ENCODE measurements around the gene GPRASP2.
"Not testable (repeated sequence)": the region's sequence is repeated elsewhere in the genome, so short reads cannot be mapped to it uniquely, and the experiment has no call there.

The GPRASP2 gene

GRCh38 chrX:102720237-102721168 lies 8.3 kb downstream of the GPRASP2 start, which contains the start of gene GPRASP3:
TSS of gene GPRASP3 (plus strand) at chrX:102720743. CDS start at chrX:102748996, 28,253 bp downstream.
- TF ChIP-seq GATA1 (IDR thresholded peaks at IDR 0.05; ENCODE audit: low read depth, low read length) (no peak), POLR2A (IDR thresholded peaks at IDR 0.05; ENCODE audit: low read length) (peak; percentile 40)

GRCh38 chrX:102721169-102721506 lies 8.9 kb downstream of the GPRASP2 start:
- not testable (repeated sequence) for DNase-seq

More at GRCh38 chrX:102720237-102721168, 8.3 kb downstream of the GPRASP2 start, which contains the start of gene GPRASP3:
- DNase-seq: peak; percentile 84 to 86

GRCh38 chrX:102723456-102723855 lies 11.2 kb downstream of the GPRASP2 start:
- DNase-seq: no peak
- TF ChIP-seq POLR2A (IDR thresholded peaks at IDR 0.05; ENCODE audit: low read length) (no peak), GATA1 (IDR thresholded peaks at IDR 0.05; ENCODE audit: low read depth, low read length) (no peak)

GRCh38 chrX:102727761-102728160 lies 15.5 kb downstream of the GPRASP2 start:
- TF ChIP-seq GATA1 (IDR thresholded peaks at IDR 0.05; ENCODE audit: low read depth, low read length) (no peak), POLR2A (IDR thresholded peaks at IDR 0.05; ENCODE audit: low read length) (no peak)
- no peak for DNase-seq

- no peak for DNase-seq
- TF ChIP-seq GATA1 (IDR thresholded peaks at IDR 0.05; ENCODE audit: low read depth, low read length) (no peak), POLR2A (IDR thresholded peaks at IDR 0.05; ENCODE audit: low read length) (no peak)
Measured at GRCh38 chrX:102728646-102729045, 16.4 kb downstream of the GPRASP2 start.

DNA sequence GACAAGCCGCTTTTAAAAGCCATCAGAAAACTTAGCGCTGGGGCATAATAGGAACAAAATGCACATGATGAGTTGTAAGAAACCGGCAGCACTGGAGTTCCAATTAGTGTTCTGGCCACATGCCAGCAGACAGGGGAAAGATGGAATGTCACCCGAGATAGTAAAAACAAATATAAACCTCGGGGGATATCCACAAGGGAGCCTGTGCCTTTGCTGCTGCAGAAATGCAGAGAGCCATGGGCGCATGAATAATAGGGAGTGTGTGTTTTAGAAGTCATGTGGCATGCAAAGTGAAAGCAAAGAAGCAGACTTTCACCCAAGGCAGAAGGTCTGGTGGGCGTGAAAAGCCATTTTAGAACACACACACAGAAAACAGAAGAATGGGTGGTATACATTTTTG lies 27.4 kb downstream of the GPRASP2 start:
- DNase-seq: no peak
- TF ChIP-seq POLR2A (IDR thresholded peaks at IDR 0.05; ENCODE audit: low read length) (no peak), GATA1 (IDR thresholded peaks at IDR 0.05; ENCODE audit: low read depth, low read length) (no peak)

- DNase-seq: no peak
- TF ChIP-seq POLR2A (IDR thresholded peaks at IDR 0.05; ENCODE audit: low read length) (no peak), GATA1 (IDR thresholded peaks at IDR 0.05; ENCODE audit: low read depth, low read length) (no peak)
Measured at GRCh38 chrX:102744307-102744706, 32.1 kb downstream of the GPRASP2 start.

GRCh38 chrX:102745513-102745856 lies 33.2 kb downstream of the GPRASP2 start:
- TF ChIP-seq POLR2A (IDR thresholded peaks at IDR 0.05; ENCODE audit: low read length) (no peak), GATA1 (IDR thresholded peaks at IDR 0.05; ENCODE audit: low read depth, low read length) (no peak)

GRCh38 chrX:102745857-102746584 lies 33.8 kb downstream of the GPRASP2 start:
- peak; percentile 1 to 5 for DNase-seq
- TF ChIP-seq GATA1 (IDR thresholded peaks at IDR 0.05; ENCODE audit: low read depth, low read length) (no peak), POLR2A (IDR thresholded peaks at IDR 0.05; ENCODE audit: low read length) (no peak)

More at GRCh38 chrX:102745513-102745856, 33.2 kb downstream of the GPRASP2 start:
- no peak for DNase-seq

- TF ChIP-seq POLR2A (IDR thresholded peaks at IDR 0.05; ENCODE audit: low read length) (no peak), GATA1 (IDR thresholded peaks at IDR 0.05; ENCODE audit: low read depth, low read length) (no peak)
- DNase-seq: no peak
Measured at GRCh38 chrX:102765217-102765616, 53.0 kb downstream of the GPRASP2 start.

DNA sequence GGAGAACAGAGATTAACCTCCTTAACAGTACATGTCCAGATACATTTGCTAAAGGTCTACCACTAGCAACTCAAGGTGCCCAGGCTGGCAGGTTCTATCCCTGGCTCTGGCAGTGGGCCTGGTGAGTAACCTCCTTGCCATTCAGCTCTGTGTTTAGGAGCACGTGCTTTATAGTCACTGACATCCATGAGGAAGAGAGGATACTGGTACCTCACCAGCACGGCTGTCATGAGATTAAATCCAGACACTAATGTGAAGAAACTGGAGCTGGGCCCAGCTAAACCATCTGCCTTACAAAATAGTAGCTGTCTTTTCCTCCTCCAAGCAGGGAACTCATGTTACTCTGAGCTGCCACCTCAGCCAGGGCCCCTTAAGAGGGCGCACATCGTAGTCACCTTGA lies 53.6 kb downstream of the GPRASP2 start:
- DNase-seq: no peak
- TF ChIP-seq POLR2A (IDR thresholded peaks at IDR 0.05; ENCODE audit: low read length): no peak
- TF ChIP-seq GATA1 (IDR thresholded peaks at IDR 0.05; ENCODE audit: low read depth, low read length): no peak

- no peak for TF ChIP-seq GATA1 (IDR thresholded peaks at IDR 0.05; ENCODE audit: low read depth, low read length)
- TF ChIP-seq POLR2A (IDR thresholded peaks at IDR 0.05; ENCODE audit: low read length): no peak
- DNase-seq: peak in 1 of 2 experiments; percentile 0
Measured at GRCh38 chrX:102767287-102767686, 55.0 kb downstream of the GPRASP2 start.

Data from erythroblast (primary cell).